Measurements from ENCODE around the gene NPAS3.

DNA sequence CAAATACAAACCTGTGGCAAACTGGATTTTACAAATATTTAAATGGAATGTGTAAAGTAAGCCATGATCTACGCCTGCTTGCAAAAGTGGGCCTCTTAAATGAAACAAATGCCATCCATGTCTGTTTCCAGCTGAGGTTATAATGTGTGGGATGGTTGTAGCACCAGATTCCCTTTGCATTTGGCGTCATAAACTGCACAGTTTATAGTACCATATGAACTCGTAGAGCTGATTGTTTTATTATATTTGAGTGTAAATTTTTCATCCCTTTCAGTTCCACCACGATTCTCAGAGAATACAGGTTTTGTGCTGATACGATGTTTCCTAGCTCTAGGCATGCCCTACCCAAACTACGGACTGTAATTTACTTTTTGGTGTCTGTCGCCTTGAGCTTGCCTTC lies 637.3 kb downstream of the NPAS3 start:
- TF ChIP-seq CTCF (IDR thresholded peaks at IDR 0.05) (no peak), ZFX (IDR thresholded peaks at IDR 0.05; ENCODE audit: borderline replicate concordance) (no peak)

Measured in 22Rv1 (cell line).